ENCODE data around the gene DNAH6.

- TF ChIP-seq CTCF (IDR thresholded peaks at IDR 0.05) (no peak), POLR2A (IDR thresholded peaks at IDR 0.05) (no peak)
Observed at GRCh38 chr2:84701880-84702279, 185.6 kb downstream of the DNAH6 start.
